PC-9 (cell line): ENCODE results near the gene NR6A1.

Experiments used
- CTCF ChIP-seq: fragments of 200-600 bp; sonication (generic); conservative IDR thresholded peaks from 2 replicates; pipeline ENCODE4 v1.6.1; 2017; ENCODE audit warnings: mixed run types, antibody characterized with exemption, mild to moderate bottlenecking, moderate library complexity
- EZH2 ChIP-seq: fragments of 200-600 bp; sonication (generic); IDR thresholded peaks from 2 replicates; pipeline ENCODE4 v1.8.0; 2017; ENCODE audit warnings: antibody characterized with exemption, low read depth

- TF ChIP-seq CTCF (no peak), EZH2 (no peak)
Measured at GRCh38 chr9:124570942-124571666, 200.0 kb downstream of the NR6A1 start.
